K562 (cell line): ENCODE results near the gene NOTO. TPM values are rescaled to one million over a fixed set of nuclear protein-coding genes. Genes with fewer than 3 reads are reported as not detected.

Source experiments
- BHLHE40 ChIP-seq: IDR thresholded peaks from 2 replicates; pipeline ENCODE4 v1.6.1; 2011; ENCODE audit warnings: low read length, improper control_type of control experiment
- CAMTA2 ChIP-seq: fragments of 250-450 bp; sonication (Bioruptor Pico); conservative IDR thresholded peaks from 2 replicates; pipeline ENCODE4 v1.5.1; 2022
- CCNT2 ChIP-seq: IDR thresholded peaks from 2 replicates; pipeline ENCODE4 v1.6.1; 2011; ENCODE audit warnings: borderline replicate concordance, low read depth, mild to moderate bottlenecking, moderate library complexity, mixed read lengths, low read length; ENCODE audit not compliant: insufficient read length; ENCODE audit errors: extremely low read depth
- FUS ChIP-seq: fragments of 200-400 bp; formaldehyde crosslinking; optimal IDR thresholded peaks from 2 replicates; pipeline ENCODE3; 2017; ENCODE audit warnings: low read depth, low read length
- HDGF ChIP-seq: fragments of 450-650 bp; IDR thresholded peaks from 2 replicates; pipeline ENCODE4 v1.6.1; 2016
- HNRNPK ChIP-seq: fragments of 200-400 bp; formaldehyde crosslinking; IDR thresholded peaks from one replicate; pipeline ENCODE4 v1.6.1; 2018; ENCODE audit warnings: mild to moderate bottlenecking, low read depth, low read length; ENCODE audit not compliant: poor library complexity, severe bottlenecking
- PHF20 ChIP-seq: fragments of 450-650 bp; IDR thresholded peaks from 2 replicates; pipeline ENCODE4 v1.6.1; 2018; ENCODE audit not compliant: partially characterized antibody
- POLR2A ChIP-seq: fragments of 450-650 bp; conservative IDR thresholded peaks from 2 replicates; pipeline ENCODE4 v1.6.1; 2016
- SOX6 ChIP-seq: fragments of 450-650 bp; IDR thresholded peaks from 2 replicates; pipeline ENCODE4 v1.6.1; 2014; ENCODE audit warnings: mild to moderate bottlenecking
- ZFP36 ChIP-seq: fragments of 150-350 bp; IDR thresholded peaks from 2 replicates; pipeline ENCODE4 v1.6.1; 2018; ENCODE audit warnings: low read length, low read depth; ENCODE audit not compliant: partially characterized antibody
- ZNF316 ChIP-seq: fragments of 450-650 bp; IDR thresholded peaks from 2 replicates; pipeline ENCODE4 v1.6.1; 2016
- ZNF695 ChIP-seq: fragments of 450-650 bp; formaldehyde crosslinking; IDR thresholded peaks from 2 replicates; pipeline ENCODE4 v1.4.0; 2020; ENCODE audit warnings: mild to moderate bottlenecking, moderate library complexity
- polyA plus RNA-seq, 8 experiments: library from polyadenylated mRNA; depleted of rRNA in 4 of 8; stranded (reverse) in 5 of 8; unstranded in 3 of 8; fragments of >200 nt; fragmentation: Nextera tagmentation in 2 of 8; fragmentation: Illumina TruSeq in 1 of 8; extraction: Ambion mirVana in 2 of 8; extraction: Trizol in 1 of 8; gene quantifications; 2 replicates each; pipeline versions ENCODE4 v1.2.1 to v1.2.3, GENCODE V29; 2011 to 2014; ENCODE audit warnings: inconsistent platforms in 1 of 8, missing spikeins in 1 of 8
- total RNA-seq, 7 experiments: library from RNA; depleted of rRNA in 6 of 7; stranded (reverse); fragments of >200 nt in 6 of 7; fragmentation: Illumina TruSeq in 2 of 7; extraction: Trizol in 2 of 7; gene quantifications; 2 replicates each; pipeline versions ENCODE4 v1.2.1 to v1.2.3, GENCODE V29; 2011 to 2021; ENCODE audit warnings: low replicate concordance in 1 of 7
- TF ChIP-seq, protein P1 (sequence below): sonication (generic); formaldehyde crosslinking; IDR thresholded peaks from 2 replicates; pipeline ENCODE4 v1.8.0; 2022; ENCODE audit warnings: mild to moderate bottlenecking, missing genetic modification reagents
- TF ChIP-seq, protein P2 (sequence below): fragments of 450-650 bp; IDR thresholded peaks from 2 replicates; pipeline ENCODE4 v1.7.1; 2018; ENCODE audit warnings: mild to moderate bottlenecking, low read depth; ENCODE audit not compliant: partially characterized antibody
- TF ChIP-seq, protein P3 (sequence below), 2 experiments: fragments of 450-650 bp; conservative IDR thresholded peaks; 2 replicates each; pipeline ENCODE4 v1.6.1; 2017; ENCODE audit warnings: mild to moderate bottlenecking in 2 of 2, moderate library complexity in 2 of 2
- TF ChIP-seq, protein P4 (sequence below): sonication (generic); formaldehyde crosslinking; IDR thresholded peaks from 2 replicates; pipeline ENCODE4 v1.8.1; 2022; ENCODE audit warnings: missing genetic modification reagents
- TF ChIP-seq, protein P5 (sequence below): fragments of 450-650 bp; IDR thresholded peaks from 2 replicates; pipeline ENCODE4 v1.6.1; 2016; ENCODE audit warnings: mild to moderate bottlenecking
- TF ChIP-seq, protein P6 (sequence below), 3 experiments: fragments of 200-800 bp in 1 of 3; sonication (Bioruptor generic) in 1 of 3; sonication (generic) in 1 of 3; formaldehyde crosslinking in 1 of 3; IDR thresholded peaks; 2 replicates each; pipeline versions ENCODE4 v1.6.1 to v1.8.0; 2016 to 2022; ENCODE audit warnings: mild to moderate bottlenecking in 2 of 3, missing compliant biosample characterization in 2 of 3, missing genetic modification characterization in 2 of 3, missing genetic modification reagents in 1 of 3

NOTO gene
- total and polyA plus RNA-seq, 9 of the 15 experiments (the other 6 are each of a cell fraction or from before 2014, with no cell fraction given), result not detected

DNA sequence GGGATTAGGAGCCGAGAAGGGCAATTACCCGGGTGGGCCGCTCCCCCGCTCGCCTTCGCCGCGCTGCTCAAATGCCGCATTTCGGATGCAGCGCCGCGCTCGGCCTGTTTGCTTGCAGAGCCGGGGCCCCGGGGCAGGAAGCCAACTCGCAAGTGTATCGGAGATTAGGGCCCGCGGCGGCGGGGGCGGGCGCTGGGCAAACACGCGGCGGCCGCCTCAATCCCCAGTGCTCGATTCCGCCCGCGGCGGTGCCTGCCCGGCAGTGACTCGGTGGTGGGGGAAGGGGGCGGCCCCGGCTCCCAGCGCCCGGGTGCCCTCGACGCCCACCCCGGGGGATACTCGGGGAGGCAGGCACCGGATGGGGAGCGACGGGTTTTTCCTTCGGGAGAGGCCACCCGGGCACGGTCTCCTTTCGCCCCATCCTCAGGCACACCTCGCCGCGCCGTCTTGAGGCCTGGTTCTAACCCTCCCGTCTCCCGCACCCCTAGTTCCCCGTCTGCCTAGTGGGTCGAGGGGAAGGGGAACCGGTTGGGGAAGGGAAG is 26.6 kb upstream of the NOTO start (continued):
- TF ChIP-seq, protein P1, sequence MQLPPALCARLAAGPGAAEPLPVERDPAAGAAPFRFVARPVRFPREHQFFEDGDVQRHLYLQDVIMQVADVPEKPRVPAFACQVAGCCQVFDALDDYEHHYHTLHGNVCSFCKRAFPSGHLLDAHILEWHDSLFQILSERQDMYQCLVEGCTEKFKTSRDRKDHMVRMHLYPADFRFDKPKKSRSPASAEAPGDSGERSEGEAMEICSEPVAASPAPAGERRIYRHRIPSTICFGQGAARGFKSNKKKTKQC (CRISPR knock-in tag), result no peak
- TF ChIP-seq ZNF695 (CRISPR knock-in tag) (no peak), CAMTA2 (no peak), HNRNPK (peak; percentile 14), FUS (no peak), PHF20 (no peak), BHLHE40 (0 out of 2 replicates have a peak, but pooled peaks have one; percentile 24), SOX6 (peak; percentile 21; the same call in 1 of the 2 replicates), ZFP36 (no peak), HDGF (no peak), POLR2A (no peak), ZNF316 (no peak), CCNT2 (peak; percentile 75)
- TF ChIP-seq, protein P2, sequence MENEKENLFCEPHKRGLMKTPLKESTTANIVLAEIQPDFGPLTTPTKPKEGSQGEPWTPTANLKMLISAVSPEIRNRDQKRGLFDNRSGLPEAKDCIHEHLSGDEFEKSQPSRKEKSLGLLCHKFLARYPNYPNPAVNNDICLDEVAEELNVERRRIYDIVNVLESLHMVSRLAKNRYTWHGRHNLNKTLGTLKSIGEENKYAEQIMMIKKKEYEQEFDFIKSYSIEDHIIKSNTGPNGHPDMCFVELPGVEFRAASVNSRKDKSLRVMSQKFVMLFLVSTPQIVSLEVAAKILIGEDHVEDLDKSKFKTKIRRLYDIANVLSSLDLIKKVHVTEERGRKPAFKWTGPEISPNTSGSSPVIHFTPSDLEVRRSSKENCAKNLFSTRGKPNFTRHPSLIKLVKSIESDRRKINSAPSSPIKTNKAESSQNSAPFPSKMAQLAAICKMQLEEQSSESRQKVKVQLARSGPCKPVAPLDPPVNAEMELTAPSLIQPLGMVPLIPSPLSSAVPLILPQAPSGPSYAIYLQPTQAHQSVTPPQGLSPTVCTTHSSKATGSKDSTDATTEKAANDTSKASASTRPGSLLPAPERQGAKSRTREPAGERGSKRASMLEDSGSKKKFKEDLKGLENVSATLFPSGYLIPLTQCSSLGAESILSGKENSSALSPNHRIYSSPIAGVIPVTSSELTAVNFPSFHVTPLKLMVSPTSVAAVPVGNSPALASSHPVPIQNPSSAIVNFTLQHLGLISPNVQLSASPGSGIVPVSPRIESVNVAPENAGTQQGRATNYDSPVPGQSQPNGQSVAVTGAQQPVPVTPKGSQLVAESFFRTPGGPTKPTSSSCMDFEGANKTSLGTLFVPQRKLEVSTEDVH, result no peak
- TF ChIP-seq, protein P3, sequence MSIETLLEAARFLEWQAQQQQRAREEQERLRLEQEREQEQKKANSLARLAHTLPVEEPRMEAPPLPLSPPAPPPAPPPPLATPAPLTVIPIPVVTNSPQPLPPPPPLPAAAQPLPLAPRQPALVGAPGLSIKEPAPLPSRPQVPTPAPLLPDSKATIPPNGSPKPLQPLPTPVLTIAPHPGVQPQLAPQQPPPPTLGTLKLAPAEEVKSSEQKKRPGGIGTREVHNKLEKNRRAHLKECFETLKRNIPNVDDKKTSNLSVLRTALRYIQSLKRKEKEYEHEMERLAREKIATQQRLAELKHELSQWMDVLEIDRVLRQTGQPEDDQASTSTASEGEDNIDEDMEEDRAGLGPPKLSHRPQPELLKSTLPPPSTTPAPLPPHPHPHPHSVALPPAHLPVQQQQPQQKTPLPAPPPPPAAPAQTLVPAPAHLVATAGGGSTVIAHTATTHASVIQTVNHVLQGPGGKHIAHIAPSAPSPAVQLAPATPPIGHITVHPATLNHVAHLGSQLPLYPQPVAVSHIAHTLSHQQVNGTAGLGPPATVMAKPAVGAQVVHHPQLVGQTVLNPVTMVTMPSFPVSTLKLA (conservative IDR thresholded peaks at IDR 0.05), result peak in 1 of 2 experiments; percentile 48; a peak in 1 of 4 replicates
- TF ChIP-seq, protein P4, sequence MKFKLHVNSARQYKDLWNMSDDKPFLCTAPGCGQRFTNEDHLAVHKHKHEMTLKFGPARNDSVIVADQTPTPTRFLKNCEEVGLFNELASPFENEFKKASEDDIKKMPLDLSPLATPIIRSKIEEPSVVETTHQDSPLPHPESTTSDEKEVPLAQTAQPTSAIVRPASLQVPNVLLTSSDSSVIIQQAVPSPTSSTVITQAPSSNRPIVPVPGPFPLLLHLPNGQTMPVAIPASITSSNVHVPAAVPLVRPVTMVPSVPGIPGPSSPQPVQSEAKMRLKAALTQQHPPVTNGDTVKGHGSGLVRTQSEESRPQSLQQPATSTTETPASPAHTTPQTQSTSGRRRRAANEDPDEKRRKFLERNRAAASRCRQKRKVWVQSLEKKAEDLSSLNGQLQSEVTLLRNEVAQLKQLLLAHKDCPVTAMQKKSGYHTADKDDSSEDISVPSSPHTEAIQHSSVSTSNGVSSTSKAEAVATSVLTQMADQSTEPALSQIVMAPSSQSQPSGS (CRISPR knock-in tag), result no peak
- TF ChIP-seq, protein P5, sequence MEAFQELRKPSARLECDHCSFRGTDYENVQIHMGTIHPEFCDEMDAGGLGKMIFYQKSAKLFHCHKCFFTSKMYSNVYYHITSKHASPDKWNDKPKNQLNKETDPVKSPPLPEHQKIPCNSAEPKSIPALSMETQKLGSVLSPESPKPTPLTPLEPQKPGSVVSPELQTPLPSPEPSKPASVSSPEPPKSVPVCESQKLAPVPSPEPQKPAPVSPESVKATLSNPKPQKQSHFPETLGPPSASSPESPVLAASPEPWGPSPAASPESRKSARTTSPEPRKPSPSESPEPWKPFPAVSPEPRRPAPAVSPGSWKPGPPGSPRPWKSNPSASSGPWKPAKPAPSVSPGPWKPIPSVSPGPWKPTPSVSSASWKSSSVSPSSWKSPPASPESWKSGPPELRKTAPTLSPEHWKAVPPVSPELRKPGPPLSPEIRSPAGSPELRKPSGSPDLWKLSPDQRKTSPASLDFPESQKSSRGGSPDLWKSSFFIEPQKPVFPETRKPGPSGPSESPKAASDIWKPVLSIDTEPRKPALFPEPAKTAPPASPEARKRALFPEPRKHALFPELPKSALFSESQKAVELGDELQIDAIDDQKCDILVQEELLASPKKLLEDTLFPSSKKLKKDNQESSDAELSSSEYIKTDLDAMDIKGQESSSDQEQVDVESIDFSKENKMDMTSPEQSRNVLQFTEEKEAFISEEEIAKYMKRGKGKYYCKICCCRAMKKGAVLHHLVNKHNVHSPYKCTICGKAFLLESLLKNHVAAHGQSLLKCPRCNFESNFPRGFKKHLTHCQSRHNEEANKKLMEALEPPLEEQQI, result no peak
- TF ChIP-seq, protein P6, sequence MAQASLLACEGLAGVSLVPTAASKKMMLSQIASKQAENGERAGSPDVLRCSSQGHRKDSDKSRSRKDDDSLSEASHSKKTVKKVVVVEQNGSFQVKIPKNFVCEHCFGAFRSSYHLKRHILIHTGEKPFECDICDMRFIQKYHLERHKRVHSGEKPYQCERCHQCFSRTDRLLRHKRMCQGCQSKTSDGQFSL (CRISPR knock-in tag; IDR thresholded peaks at IDR 0.05), result no peak
- TF ChIP-seq, protein P6 (tag; IDR thresholded peaks at IDR 0.05), result no peak
